Measurements from ENCODE around the gene ALLC.

GRCh38 chr2:3622967-3623366 lies 35.0 kb upstream of the ALLC start:
- TF ChIP-seq CTCF (conservative IDR thresholded peaks at IDR 0.05 in 1 of 2, IDR thresholded peaks at IDR 0.05 in 1 of 2; ENCODE audit: low read depth in 1 of 2, low read length in 2 of 2) (no peak), EZH2 (IDR thresholded peaks at IDR 0.05; ENCODE audit: low read length, missing control alignments) (no peak)
